ENCODE results near the gene RNF113B. TPM values are rescaled to one million over a fixed set of nuclear protein-coding genes. Genes with fewer than 3 reads are reported as not detected.

Gene RNF113B
- total RNA-seq, 1 donor from 2014 or later, result not detected

DNA sequence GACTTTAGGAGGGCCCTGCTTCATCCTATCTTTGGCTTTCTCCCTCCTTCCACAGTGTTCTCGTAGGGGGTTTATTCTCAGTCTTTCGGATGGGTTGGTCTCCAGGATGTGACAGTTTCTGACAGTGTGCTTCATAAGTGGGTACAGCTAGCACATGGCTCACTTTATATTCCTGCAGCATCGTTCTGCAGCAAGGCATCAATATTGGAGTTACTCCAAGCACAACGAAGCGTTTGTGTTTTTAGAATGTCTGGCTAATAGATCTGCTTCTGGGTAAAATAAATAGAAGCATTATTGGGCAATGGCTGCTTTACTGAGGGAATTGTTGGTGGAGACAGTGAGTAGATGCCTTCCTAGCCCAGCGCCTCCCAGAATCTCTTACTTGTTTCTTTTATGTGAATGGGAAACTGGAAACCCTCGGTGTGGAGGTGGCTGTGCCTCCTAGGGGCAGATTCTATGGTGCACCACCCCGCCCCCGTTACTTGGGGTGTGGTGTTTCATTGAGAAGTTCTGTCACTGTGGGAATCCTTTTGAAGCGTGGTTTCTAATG is 32.2 kb downstream of the RNF113B start:
- ChIA-PET POLR2A (interaction anchor here (0.7 kb wide), 1 partner anchor 32 kb away, joined by 3 read pairs; no protein-coding TSS in a partner anchor), CTCF (no interaction called here)
- ATAC-seq (ENCODE audit: low read depth) (no peak), DNase-seq (no peak)
- Mint-ChIP-seq H3K4me1 (peaks cover 18% of the 10 kb centered on the region), H3K27me3 (peaks cover 44% of the 10 kb centered on the region), H3K36me3 (ENCODE audit: low read depth) (no peaks in the 10 kb centered on the region), H3K4me3 (peak overlapping the region; percentile 12), H3K27ac (no peak overlapping the region), H3K9me3 (no peaks in the 10 kb centered on the region)
- no peak for TF ChIP-seq CTCF (IDR thresholded peaks at IDR 0.05)
- intact Hi-C loops (cut with micrococcal nuclease), result loop anchor here (10.0 kb wide), 1 partner anchor 530 kb away; no protein-coding TSS in a partner anchor

DNA sequence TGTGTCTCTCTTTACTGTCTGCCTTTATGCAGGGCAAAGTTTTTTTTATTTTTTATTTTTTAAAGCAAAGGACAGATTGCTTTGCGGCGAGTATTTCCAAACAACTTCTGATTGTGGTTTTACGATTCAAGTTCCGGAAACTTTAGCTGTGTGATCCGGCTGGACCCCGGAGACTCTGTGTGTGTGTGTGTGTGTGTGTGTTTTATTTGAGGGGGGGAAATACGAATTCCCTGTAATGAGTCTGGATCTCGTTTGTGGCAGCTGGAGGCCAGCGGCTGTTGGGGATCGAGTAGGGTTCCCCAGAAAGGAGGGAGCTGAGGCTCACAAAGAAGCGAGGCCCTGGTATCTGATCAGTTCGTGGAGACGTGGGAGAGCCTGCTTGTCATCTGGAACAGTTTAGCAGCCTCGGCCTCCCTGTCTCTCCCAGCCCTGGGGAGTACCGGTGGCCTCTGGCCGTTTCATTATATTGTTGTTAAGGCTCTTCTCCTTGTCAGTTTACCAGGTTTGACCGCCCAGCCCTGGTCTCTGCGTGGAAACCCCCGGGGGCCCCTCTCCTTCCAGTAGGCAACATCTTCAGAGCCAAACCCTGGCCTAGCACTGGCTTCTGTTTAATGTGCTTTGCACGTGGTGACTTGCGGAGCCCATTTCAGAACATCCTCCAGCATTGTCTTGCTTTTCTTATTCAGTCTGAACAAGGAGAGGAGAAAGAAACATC is 32.9 kb downstream of the RNF113B start:
- Mint-ChIP-seq H3K4me1 (peaks cover 18% of the 10 kb centered on the region), H3K9me3 (no peaks in the 10 kb centered on the region), H3K36me3 (ENCODE audit: low read depth) (no peaks in the 10 kb centered on the region), H3K4me3 (peak overlapping the region; percentile 73), H3K27me3 (peaks cover 45% of the 10 kb centered on the region), H3K27ac (no peak overlapping the region)
- TF ChIP-seq CTCF (IDR thresholded peaks at IDR 0.05), result no peak
- ATAC-seq (ENCODE audit: low read depth) (no peak), DNase-seq (no peak)
- intact Hi-C loops (cut with micrococcal nuclease), result loop anchor here (10.0 kb wide), 1 partner anchor 531 kb away; no protein-coding TSS in a partner anchor
- ChIA-PET CTCF (no interaction called here), POLR2A (interaction anchor here (0.7 kb wide), 1 partner anchor 31 kb away, joined by 3 read pairs; no protein-coding TSS in a partner anchor)

DNA sequence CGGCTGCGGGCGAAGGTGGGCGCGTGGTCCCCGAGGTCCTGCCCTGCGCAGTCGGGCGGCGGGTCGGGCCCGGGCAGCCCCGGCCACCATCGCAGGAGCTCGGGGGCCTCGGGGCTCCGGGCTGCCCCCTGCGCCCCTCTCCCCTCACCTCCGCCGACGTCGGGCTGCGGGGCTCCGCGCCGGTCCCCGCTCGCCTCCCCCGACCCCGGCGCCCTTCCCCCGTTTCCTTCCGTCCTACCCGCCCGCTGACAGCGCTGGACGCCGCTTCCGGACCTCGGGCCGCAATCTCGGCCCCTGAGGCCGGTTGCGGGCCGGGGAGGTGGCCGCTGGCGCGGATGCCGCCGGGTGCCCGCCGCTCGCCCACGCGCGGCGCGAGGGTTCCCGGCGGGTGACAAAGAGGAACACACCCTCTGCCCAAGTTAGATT is 33.5 kb downstream of the RNF113B start:
- no peak for TF ChIP-seq CTCF (IDR thresholded peaks at IDR 0.05)
- ChIA-PET POLR2A (no interaction called here), CTCF (no interaction called here)
- Mint-ChIP-seq H3K4me1 (peaks cover 18% of the 10 kb centered on the region), H3K4me3 (no peak overlapping the region), H3K9me3 (no peaks in the 10 kb centered on the region), H3K27ac (no peak overlapping the region), H3K27me3 (peaks cover 42% of the 10 kb centered on the region), H3K36me3 (ENCODE audit: low read depth) (no peaks in the 10 kb centered on the region)
- no peak for ATAC-seq (ENCODE audit: low read depth)
- no peak for DNase-seq
- intact Hi-C loops (cut with micrococcal nuclease), result loop anchor here (10.0 kb wide), 1 partner anchor 531 kb away; no protein-coding TSS in a partner anchor

GRCh38 chr13:98143157-98143553 is 33.9 kb downstream of the RNF113B start:
- peaks cover 18% of the 10 kb centered on the region for H3K4me1 Mint-ChIP-seq
- CTCF ChIA-PET, result no interaction called here
- H3K27ac Mint-ChIP-seq, result no peak overlapping the region
- ATAC-seq (ENCODE audit: low read depth), result no peak
- intact Hi-C loops (cut with micrococcal nuclease), result loop anchor here (10.0 kb wide), 1 partner anchor 532 kb away; no protein-coding TSS in a partner anchor
- DNase-seq, result no peak
- no peaks in the 10 kb centered on the region for H3K9me3 Mint-ChIP-seq
- no peaks in the 10 kb centered on the region for H3K36me3 Mint-ChIP-seq (ENCODE audit: low read depth)
- H3K4me3 Mint-ChIP-seq, result no peak overlapping the region
- no peak for TF ChIP-seq CTCF (IDR thresholded peaks at IDR 0.05)
- H3K27me3 Mint-ChIP-seq, result peaks cover 38% of the 10 kb centered on the region
- POLR2A ChIA-PET, result no interaction called here

GRCh38 chr13:98142380-98143156 is 34.5 kb downstream of the RNF113B start, which contains the start of gene FARP1:
Gene FARP1, plus strand, starts transcription at chr13:98143094. Its CDS starts 70,149 bp downstream, at chr13:98213243.
- peaks cover 18% of the 10 kb centered on the region for H3K4me1 Mint-ChIP-seq
- H3K27me3 Mint-ChIP-seq, result peaks cover 44% of the 10 kb centered on the region
- no peaks in the 10 kb centered on the region for H3K9me3 Mint-ChIP-seq
- no peaks in the 10 kb centered on the region for H3K36me3 Mint-ChIP-seq (ENCODE audit: low read depth)
- intact Hi-C loops (cut with micrococcal nuclease), result loop anchor here (10.0 kb wide), 1 partner anchor 532 kb away; no protein-coding TSS in a partner anchor
- peak within 1 kb of the TSS; percentile 70 for H3K4me3 Mint-ChIP-seq
- H3K27ac Mint-ChIP-seq, result no peak within 1 kb of the TSS
- ChIA-PET POLR2A (no interaction called here), CTCF (no interaction called here)
- peak; percentile 32 for DNase-seq
- peak; percentile 72 for ATAC-seq (ENCODE audit: low read depth)
- no peak for TF ChIP-seq CTCF (IDR thresholded peaks at IDR 0.05)

Data from activated B cell treated with CpG ODN at 0.5 μM for 24 hours (primary cell).